PC-9 (cell line): ENCODE measurements around the gene GOLGA5.

Source experiments
- EZH2 ChIP-seq: fragments of 200-600 bp; sonication (generic); IDR thresholded peaks from 2 replicates; pipeline ENCODE4 v1.8.0; 2017; ENCODE audit warnings: antibody characterized with exemption, low read depth
- TF ChIP-seq, protein P1 (sequence below): fragments of 200-600 bp; sonication (generic); conservative IDR thresholded peaks from 2 replicates; pipeline ENCODE4 v1.6.1; 2017; ENCODE audit warnings: mixed run types, antibody characterized with exemption, mild to moderate bottlenecking, moderate library complexity

DNA sequence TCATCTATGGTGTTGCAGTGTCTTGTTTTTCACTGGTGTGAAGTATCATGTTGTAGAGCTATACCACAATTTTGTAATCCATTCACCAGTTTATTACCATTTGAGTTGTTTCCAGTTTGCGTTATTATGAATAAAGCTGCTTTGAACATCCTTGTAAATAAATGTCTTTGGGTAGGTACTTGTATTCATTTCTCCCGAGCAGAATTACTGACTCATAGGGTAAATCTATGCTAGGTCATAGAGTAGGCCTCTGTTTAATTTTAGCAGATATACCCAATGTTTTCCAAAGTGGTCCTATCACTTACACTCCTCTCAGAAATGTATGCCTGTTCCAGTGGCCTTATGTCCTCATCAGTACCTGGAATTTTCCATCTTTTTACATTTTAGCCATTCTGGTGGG is 6.6 kb upstream of the GOLGA5 start:
- TF ChIP-seq, protein P1, sequence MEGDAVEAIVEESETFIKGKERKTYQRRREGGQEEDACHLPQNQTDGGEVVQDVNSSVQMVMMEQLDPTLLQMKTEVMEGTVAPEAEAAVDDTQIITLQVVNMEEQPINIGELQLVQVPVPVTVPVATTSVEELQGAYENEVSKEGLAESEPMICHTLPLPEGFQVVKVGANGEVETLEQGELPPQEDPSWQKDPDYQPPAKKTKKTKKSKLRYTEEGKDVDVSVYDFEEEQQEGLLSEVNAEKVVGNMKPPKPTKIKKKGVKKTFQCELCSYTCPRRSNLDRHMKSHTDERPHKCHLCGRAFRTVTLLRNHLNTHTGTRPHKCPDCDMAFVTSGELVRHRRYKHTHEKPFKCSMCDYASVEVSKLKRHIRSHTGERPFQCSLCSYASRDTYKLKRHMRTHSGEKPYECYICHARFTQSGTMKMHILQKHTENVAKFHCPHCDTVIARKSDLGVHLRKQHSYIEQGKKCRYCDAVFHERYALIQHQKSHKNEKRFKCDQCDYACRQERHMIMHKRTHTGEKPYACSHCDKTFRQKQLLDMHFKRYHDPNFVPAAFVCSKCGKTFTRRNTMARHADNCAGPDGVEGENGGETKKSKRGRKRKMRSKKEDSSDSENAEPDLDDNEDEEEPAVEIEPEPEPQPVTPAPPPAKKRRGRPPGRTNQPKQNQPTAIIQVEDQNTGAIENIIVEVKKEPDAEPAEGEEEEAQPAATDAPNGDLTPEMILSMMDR = no peak
- no peak for TF ChIP-seq EZH2
